NCI-H460 (cell line): Measurements from ENCODE around the gene DCLK3. TPM values are rescaled to one million over a fixed set of nuclear protein-coding genes. Genes with fewer than 3 reads are reported as not detected.

Experiments used
- DNase-seq: peaks from one replicate; pipeline ENCODE4 v3.0.0-alpha.2; 2016; ENCODE audit warnings: low read depth; ENCODE audit errors: extremely low read depth
- total RNA-seq: library from RNA; depleted of rRNA; stranded (reverse); fragments of >200 nt; shearing (Covaris generic); gene quantifications from 2 replicates; pipeline ENCODE4 v1.2.3, GENCODE V29; 2014; rRNA removed

The DCLK3 gene
- total RNA-seq, 1 experiment from 2014 or later = not detected

GRCh38 chr3:36678216-36679013, 85.9 kb downstream of the DCLK3 start:
- no peak for DNase-seq

GRCh38 chr3:36677331-36678007, 86.9 kb downstream of the DCLK3 start:
- DNase-seq = no peak

DNA sequence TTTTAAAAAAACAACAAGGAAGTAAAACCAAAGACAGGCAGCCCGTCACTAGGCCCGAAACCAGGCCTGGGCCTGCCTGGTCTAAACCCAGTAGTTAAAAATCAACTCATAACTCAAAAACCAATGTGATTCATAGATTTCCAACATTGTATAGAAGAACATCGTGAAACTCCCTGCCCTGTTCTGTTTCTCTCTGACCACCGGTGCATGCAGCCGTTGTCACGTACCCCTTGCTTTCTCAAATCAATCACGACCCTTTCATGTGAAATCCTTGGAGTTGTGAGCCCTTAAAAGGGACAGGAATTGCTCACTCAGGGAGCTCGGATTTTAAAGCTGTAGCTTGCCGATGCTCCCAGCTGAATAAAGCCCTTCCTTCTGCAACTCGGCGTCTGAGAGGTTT, 89.5 kb downstream of the DCLK3 start:
- no peak for DNase-seq

DNA sequence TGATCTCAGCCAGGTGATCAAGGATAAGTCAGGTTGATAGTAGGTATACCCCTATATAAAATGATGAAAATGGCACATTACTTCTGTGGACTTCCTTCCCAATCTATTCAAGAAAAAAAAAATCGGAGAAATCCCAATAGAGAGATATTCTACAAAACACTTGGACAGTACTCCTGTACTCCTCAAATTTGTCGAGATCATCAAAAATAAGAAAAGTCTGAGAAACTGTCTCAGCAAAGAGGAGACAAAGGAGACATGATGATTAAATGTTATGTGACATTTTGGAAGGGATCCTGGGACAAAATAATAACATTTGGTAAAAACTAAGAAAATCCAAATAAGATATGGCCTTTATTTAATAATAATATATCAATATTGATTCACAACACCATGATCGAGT, 94.6 kb downstream of the DCLK3 start:
- DNase-seq = no peak

DNA sequence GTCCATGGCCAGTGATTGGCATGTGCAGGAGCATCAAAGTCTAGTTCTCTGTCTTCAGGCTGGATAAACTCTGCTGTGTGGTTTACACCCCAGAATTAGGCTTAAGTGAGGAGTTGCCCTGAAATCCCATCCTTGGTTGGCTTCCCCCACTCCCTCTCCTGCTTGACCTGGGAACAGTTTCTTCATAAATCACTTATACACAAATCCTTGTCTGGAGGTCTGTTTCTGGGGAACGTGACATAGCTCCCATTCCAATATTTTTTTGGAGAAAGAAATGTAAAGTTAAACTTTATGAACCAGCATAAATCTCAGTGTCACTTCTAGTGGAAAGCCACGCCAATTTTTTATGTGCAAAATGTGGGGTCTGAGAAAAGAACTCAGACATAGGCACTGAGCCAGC, 98.2 kb downstream of the DCLK3 start:
- no peak for DNase-seq

- DNase-seq = no peak
These were observed 100.6 kb downstream of the DCLK3 start for GRCh38 chr3:36663666-36664291.

GRCh38 chr3:36662626-36663025, 101.7 kb downstream of the DCLK3 start:
- DNase-seq = no peak

Other genes with a start within 250 kb of the DCLK3 start
- gene TRANK1, start 180.5 kb upstream of the DCLK3 start, total RNA-seq = 1.9 and 5.3 TPM in 2 replicates
- gene EPM2AIP1, start 228.6 kb upstream of the DCLK3 start, total RNA-seq = 4.1 and 6.8 TPM in 2 replicates
- 45.0 and 45.3 TPM in 2 replicates for gene MLH1, start 229.0 kb upstream of the DCLK3 start, total RNA-seq